Suppressor macrophage (primary cell): Measurements from ENCODE around the gene HACD2.

Experiments used
- DNase-seq, 4 experiments: peaks; one replicate each; pipeline ENCODE4 v3.0.0-alpha.2; 2020 to 2022

Gene HACD2

DNA sequence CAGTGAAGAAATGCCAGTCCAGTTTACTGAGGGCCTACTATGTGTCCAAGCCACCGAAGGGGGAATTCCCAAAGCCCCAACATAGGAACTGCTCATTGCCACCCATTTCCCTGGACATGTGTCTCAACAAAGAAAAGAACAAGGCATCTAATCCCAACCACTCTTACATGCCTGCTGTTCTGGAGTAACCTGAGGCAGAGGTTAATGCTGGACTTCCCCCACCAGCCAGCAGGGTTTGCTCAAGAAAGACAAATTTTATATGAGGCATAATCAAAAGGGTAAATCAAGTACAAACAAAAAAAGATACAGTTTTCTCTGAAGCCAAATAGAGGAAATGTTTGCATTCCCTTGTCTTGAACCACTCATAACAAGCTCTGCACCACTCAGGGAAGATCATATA, 140.1 kb downstream of the HACD2 start:
- DNase-seq, result no peak

GRCh38 chr3:123444023-123444422, 140.8 kb downstream of the HACD2 start:
- no peak for DNase-seq

- no peak for DNase-seq
These were observed 141.9 kb downstream of the HACD2 start for GRCh38 chr3:123442908-123443307.

- DNase-seq, result no peak
These were observed 142.7 kb downstream of the HACD2 start for GRCh38 chr3:123442125-123442524.
